Fibroblast of villous mesenchyme (primary cell): ENCODE results near the gene CUL3. TPM values are rescaled to one million over a fixed set of nuclear protein-coding genes. Genes with fewer than 3 reads are reported as not detected.
A peak's percentile ranks its signal among the peaks of the same experiment; 100 is the strongest.

Source experiments
- DNase-seq: peaks from one replicate; pipeline ENCODE4 v3.0.0-alpha.2; 2010; ENCODE audit warnings: low read depth
- H3K4me3 ChIP-seq: 2 replicates; pipeline ENCODE4 v1.5.1; 2011; ENCODE audit warnings: low read depth, mild to moderate bottlenecking, low read length
- total RNA-seq: library from RNA; depleted of rRNA; stranded (reverse); fragments of >200 nt; gene quantifications from 2 replicates; pipeline ENCODE4 v1.2.3, GENCODE V29; 2012
- TF ChIP-seq, protein P1 (sequence below): IDR thresholded peaks from 2 replicates; pipeline ENCODE4 v1.5.1; 2012; ENCODE audit warnings: low read depth, mild to moderate bottlenecking, low read length; ENCODE audit not compliant: insufficient read depth

Gene CUL3
- total RNA-seq, 1 donor: 82.5 TPM

DNA sequence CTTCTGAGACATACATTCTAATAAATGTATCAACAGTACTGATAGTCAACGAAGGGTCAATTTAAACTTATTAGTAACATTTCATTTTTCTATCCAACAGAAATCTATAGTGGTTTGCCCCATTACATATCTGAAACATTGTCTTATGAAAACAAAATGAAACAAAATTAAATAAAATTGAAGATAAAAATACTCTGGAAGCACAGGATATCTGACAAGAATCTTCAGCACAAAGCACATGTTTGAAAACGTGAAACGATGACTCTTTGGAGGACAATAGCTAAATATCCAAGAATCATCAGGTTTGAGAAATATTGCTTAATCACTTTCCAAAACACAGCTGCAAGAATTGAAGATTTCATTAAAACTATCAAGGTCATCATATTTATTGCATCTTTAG, 112.3 kb downstream of the CUL3 start:
- DNase-seq: no peak
- H3K4me3 ChIP-seq: no peak overlapping the region
- TF ChIP-seq, protein P1, sequence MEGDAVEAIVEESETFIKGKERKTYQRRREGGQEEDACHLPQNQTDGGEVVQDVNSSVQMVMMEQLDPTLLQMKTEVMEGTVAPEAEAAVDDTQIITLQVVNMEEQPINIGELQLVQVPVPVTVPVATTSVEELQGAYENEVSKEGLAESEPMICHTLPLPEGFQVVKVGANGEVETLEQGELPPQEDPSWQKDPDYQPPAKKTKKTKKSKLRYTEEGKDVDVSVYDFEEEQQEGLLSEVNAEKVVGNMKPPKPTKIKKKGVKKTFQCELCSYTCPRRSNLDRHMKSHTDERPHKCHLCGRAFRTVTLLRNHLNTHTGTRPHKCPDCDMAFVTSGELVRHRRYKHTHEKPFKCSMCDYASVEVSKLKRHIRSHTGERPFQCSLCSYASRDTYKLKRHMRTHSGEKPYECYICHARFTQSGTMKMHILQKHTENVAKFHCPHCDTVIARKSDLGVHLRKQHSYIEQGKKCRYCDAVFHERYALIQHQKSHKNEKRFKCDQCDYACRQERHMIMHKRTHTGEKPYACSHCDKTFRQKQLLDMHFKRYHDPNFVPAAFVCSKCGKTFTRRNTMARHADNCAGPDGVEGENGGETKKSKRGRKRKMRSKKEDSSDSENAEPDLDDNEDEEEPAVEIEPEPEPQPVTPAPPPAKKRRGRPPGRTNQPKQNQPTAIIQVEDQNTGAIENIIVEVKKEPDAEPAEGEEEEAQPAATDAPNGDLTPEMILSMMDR: no peak

DNA sequence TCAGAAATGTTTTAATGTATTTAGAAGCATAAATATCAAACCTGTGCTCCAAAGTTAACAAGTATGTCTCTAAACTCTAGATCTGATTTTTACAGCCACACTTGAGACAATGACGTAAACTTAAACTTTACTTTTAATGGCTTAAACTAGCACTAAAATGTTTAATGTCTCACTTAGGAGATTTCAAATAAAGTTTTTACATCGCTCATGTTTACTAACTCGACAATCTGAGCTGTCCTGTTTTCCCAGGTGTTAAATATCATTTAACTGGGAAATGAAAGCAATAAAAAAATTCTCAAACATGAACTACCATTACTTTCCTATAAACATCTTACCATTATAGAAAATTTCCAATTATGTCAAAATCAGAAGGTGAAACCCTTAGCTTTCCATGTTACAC, 113.0 kb downstream of the CUL3 start:
- TF ChIP-seq, protein P1: no peak
- no peak for DNase-seq

GRCh38 chr2:224469374-224469964, 115.7 kb downstream of the CUL3 start:
- TF ChIP-seq, protein P1: no peak
- no peak overlapping the region for H3K4me3 ChIP-seq
- peak; percentile 23 for DNase-seq

More for the DNA sequence above, 113.0 kb downstream of the CUL3 start:
- no peak overlapping the region for H3K4me3 ChIP-seq

- no peak overlapping the region for H3K4me3 ChIP-seq
- no peak for DNase-seq
- TF ChIP-seq, protein P1: no peak
These were observed 118.8 kb downstream of the CUL3 start for GRCh38 chr2:224466304-224466895.

GRCh38 chr2:224461391-224461790, 123.8 kb downstream of the CUL3 start:
- TF ChIP-seq, protein P1: no peak

DNA sequence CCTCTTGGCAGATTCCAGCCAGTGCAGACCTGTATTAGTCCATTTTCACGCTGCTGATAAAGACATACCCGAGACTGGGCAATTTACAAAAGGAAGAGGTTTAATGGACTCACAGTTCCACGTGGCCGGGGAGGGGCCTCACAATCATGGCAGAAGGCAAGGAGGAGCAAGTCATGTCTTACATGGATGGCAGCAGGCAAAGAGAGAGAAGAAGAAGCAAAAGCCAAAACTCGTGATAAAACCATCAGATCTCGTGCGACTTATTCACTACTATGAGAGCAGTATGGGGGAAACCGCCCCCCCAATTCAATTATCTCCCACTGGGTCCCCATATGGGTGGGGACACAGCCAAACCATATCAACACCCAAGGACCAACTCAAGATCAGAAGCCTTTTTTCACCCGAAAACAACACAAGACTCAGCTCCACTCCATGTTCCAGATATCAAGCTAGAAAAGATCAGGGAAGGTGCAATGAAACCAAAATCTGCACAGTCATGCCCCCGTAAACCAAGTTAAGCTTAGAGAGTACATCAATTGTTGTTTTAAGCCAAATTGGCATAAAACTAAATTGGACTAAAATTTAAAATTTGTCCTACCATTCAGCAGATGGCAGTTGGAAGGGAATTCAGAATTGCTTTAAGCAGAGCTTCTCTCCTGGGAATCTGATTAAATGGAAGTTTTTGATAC, 127.6 kb downstream of the CUL3 start:
- DNase-seq: no peak
- H3K4me3 ChIP-seq: no peak overlapping the region
- TF ChIP-seq, protein P1: no peak

More at GRCh38 chr2:224461391-224461790, 123.8 kb downstream of the CUL3 start:
- no peak overlapping the region for H3K4me3 ChIP-seq
- no peak for DNase-seq
